ENCODE data around the gene MYF6. TPM values are rescaled to one million over a fixed set of nuclear protein-coding genes. Genes with fewer than 3 reads are reported as not detected.
"Not testable (repeated sequence)": the region's sequence is repeated elsewhere in the genome, so short reads cannot be mapped to it uniquely, and the experiment has no call there.

MYF6 gene
- not detected for polyA plus RNA-seq

GRCh38 chr12:80707126-80707829 is at the start of gene MYF6:
Gene MYF6 (plus strand): TSS chr12:80707634. CDS start chr12:80707720, 86 bp downstream.
- H3K27me3 ChIP-seq (ENCODE audit: control insufficient read depth in 1 of 2, insufficient read depth in 2 of 2, low read length in 2 of 2): peaks cover 0 to 4% of the 10 kb centered on the region in 2 donors
- H3K9me3 ChIP-seq (ENCODE audit: control insufficient read depth in 2 of 2, insufficient read depth in 1 of 2, low read depth in 1 of 2, low read length in 1 of 2): no peaks in the 10 kb centered on the region
- H3K36me3 ChIP-seq (ENCODE audit: control insufficient read depth in 2 of 2, insufficient read depth in 2 of 2, low read length in 1 of 2): no peaks in the 10 kb centered on the region
- no peak within 1 kb of the TSS for H3K4me3 ChIP-seq (ENCODE audit: low read depth in 1 of 2, low read length in 2 of 2)
- WGBS, 2 donors: 63 to 67% methylated on average over 4 of the region's 4 CpGs
- H3K27ac ChIP-seq (ENCODE audit: low read depth in 2 of 2, low read length in 1 of 2): no peak within 1 kb of the TSS
- peaks cover 0 to 3% of the 10 kb centered on the region in 2 donors for H3K4me1 ChIP-seq (ENCODE audit: control insufficient read depth in 2 of 2, insufficient read depth in 2 of 2, low read length in 1 of 2)

DNA sequence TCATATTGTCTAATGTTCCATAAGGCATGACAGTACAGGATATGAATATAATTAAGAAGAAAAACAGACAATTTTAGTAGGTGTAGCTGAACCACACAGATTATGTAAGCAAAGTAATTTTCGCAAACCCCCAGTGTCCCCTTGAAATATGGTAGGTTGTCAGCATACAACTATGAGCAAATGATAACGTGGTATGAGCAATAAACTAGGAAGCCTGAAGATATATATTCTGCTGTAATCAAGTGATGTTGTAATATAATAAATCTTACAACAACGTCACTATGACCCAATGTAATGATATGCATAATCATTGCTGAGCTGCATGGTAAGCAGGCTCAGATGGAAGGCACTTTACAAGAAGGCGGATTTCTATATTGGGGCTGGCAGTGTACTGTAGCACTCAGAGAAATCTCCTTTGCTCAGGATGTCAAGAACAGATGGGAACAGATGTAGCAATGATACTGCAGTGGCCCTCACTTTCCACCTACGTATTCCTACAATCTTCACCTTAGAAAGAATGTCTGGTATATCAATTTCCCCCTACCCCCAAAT is 47.8 kb upstream of the MYF6 start:
- 77 to 79% methylated on average over 5 of the region's 5 CpGs for WGBS, 2 donors
- H3K4me3 ChIP-seq (ENCODE audit: low read depth in 1 of 2, low read length in 2 of 2): no peak overlapping the region
- no peaks in the 10 kb centered on the region for H3K36me3 ChIP-seq (ENCODE audit: control insufficient read depth in 2 of 2, insufficient read depth in 2 of 2, low read length in 1 of 2)
- no peaks in the 10 kb centered on the region for H3K4me1 ChIP-seq (ENCODE audit: control insufficient read depth in 2 of 2, insufficient read depth in 2 of 2, low read length in 1 of 2)
- no peaks in the 10 kb centered on the region for H3K27me3 ChIP-seq (ENCODE audit: control insufficient read depth in 1 of 2, insufficient read depth in 2 of 2, low read length in 2 of 2)
- H3K9me3 ChIP-seq (ENCODE audit: control insufficient read depth in 2 of 2, insufficient read depth in 1 of 2, low read depth in 1 of 2, low read length in 1 of 2): no peaks in the 10 kb centered on the region
- H3K27ac ChIP-seq (ENCODE audit: low read depth in 2 of 2, low read length in 1 of 2): no peak overlapping the region

DNA sequence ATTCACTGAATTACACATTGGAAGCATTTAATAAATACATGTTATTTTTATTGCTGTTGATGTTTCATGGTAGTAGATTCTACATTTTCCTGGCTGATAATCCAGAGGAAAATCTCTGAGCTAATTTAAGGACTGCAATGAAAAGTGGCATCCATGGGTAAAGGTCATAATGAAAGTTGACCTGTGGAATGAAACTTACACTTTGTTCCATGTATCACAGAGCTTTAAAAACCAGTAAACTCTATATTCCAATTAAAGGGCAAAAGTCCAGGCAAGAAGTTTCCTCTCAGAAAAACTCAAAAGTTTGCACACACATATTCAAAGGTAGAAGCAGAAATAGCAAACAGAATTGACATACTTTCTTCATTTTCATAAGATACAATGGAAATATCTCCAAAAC is 44.8 kb upstream of the MYF6 start:
- no peaks in the 10 kb centered on the region for H3K36me3 ChIP-seq (ENCODE audit: control insufficient read depth in 2 of 2, insufficient read depth in 2 of 2, low read length in 1 of 2)
- H3K4me1 ChIP-seq (ENCODE audit: control insufficient read depth in 2 of 2, insufficient read depth in 2 of 2, low read length in 1 of 2): no peaks in the 10 kb centered on the region
- no peak overlapping the region for H3K27ac ChIP-seq (ENCODE audit: low read depth in 2 of 2, low read length in 1 of 2)
- H3K4me3 ChIP-seq (ENCODE audit: low read depth in 1 of 2, low read length in 2 of 2): no peak overlapping the region
- H3K9me3 ChIP-seq (ENCODE audit: control insufficient read depth in 2 of 2, insufficient read depth in 1 of 2, low read depth in 1 of 2, low read length in 1 of 2): no peaks in the 10 kb centered on the region
- H3K27me3 ChIP-seq (ENCODE audit: control insufficient read depth in 1 of 2, insufficient read depth in 2 of 2, low read length in 2 of 2): no peaks in the 10 kb centered on the region

DNA sequence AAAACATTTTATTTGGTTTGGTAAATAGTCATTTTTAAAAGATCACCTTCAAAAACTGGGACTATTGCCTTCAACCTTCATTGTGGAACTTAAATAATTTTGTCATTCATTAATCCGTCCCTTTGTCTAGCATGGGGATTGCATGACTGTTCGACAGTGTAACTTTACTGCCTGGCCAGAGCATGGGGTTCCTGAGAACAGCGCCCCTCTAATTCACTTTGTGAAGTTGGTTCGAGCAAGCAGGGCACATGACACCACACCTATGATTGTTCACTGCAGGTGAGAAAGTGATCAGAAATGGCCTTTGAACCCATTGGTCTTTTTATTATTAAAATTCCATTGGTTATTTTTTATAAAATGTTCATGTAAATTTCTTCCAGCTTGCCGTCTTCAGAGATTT is 37.2 kb upstream of the MYF6 start:
- Histone ChIP-seq H3K4me3 (ENCODE audit: low read depth in 1 of 2, low read length in 2 of 2) (no peak overlapping the region), H3K4me1 (ENCODE audit: control insufficient read depth in 2 of 2, insufficient read depth in 2 of 2, low read length in 1 of 2) (no peaks in the 10 kb centered on the region), H3K36me3 (ENCODE audit: control insufficient read depth in 2 of 2, insufficient read depth in 2 of 2, low read length in 1 of 2) (no peaks in the 10 kb centered on the region), H3K9me3 (ENCODE audit: control insufficient read depth in 2 of 2, insufficient read depth in 1 of 2, low read depth in 1 of 2, low read length in 1 of 2) (no peaks in the 10 kb centered on the region), H3K27me3 (ENCODE audit: control insufficient read depth in 1 of 2, insufficient read depth in 2 of 2, low read length in 2 of 2) (no peaks in the 10 kb centered on the region), H3K27ac (ENCODE audit: low read depth in 2 of 2, low read length in 1 of 2) (no peak overlapping the region)
- 60 to 67% methylated on average over 5 of the region's 5 CpGs for WGBS, 2 donors

- H3K27ac ChIP-seq (ENCODE audit: low read depth in 2 of 2, low read length in 1 of 2); H3K36me3 ChIP-seq (ENCODE audit: control insufficient read depth in 2 of 2, insufficient read depth in 2 of 2, low read length in 1 of 2); H3K27me3 ChIP-seq (ENCODE audit: control insufficient read depth in 1 of 2, insufficient read depth in 2 of 2, low read length in 2 of 2); H3K4me1 ChIP-seq (ENCODE audit: control insufficient read depth in 2 of 2, insufficient read depth in 2 of 2, low read length in 1 of 2); H3K4me3 ChIP-seq (ENCODE audit: low read depth in 1 of 2, low read length in 2 of 2); H3K9me3 ChIP-seq (ENCODE audit: control insufficient read depth in 2 of 2, insufficient read depth in 1 of 2, low read depth in 1 of 2, low read length in 1 of 2): not testable (repeated sequence)
- WGBS, 2 donors: 89 to 92% methylated on average over 13 of the region's 13 CpGs
These were observed 31.3 kb upstream of the MYF6 start for GRCh38 chr12:80676042-80676636.

DNA sequence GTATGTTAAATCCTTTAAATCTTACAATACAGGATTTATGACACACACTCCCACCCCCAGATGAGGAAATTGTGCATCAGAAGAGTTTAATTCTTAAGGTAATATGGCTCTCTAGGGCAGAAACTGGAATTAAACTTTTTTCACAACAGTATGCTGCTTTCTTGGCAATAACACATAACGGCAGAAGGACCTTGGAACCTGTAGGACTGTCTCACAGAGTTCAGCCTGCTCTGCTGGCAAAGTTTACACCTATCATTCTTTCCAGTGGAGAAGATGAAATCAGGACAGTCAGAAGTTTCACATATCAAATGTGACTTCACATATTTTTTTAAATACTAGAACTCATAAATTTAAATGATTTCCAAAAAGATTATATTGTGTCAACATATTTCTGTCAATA is 30.6 kb upstream of the MYF6 start:
- Histone ChIP-seq H3K27me3 (ENCODE audit: control insufficient read depth in 1 of 2, insufficient read depth in 2 of 2, low read length in 2 of 2) (no peaks in the 10 kb centered on the region), H3K4me1 (ENCODE audit: control insufficient read depth in 2 of 2, insufficient read depth in 2 of 2, low read length in 1 of 2) (no peaks in the 10 kb centered on the region), H3K9me3 (ENCODE audit: control insufficient read depth in 2 of 2, insufficient read depth in 1 of 2, low read depth in 1 of 2, low read length in 1 of 2) (no peaks in the 10 kb centered on the region), H3K4me3 (ENCODE audit: low read depth in 1 of 2, low read length in 2 of 2) (no peak overlapping the region), H3K36me3 (ENCODE audit: control insufficient read depth in 2 of 2, insufficient read depth in 2 of 2, low read length in 1 of 2) (no peaks in the 10 kb centered on the region), H3K27ac (ENCODE audit: low read depth in 2 of 2, low read length in 1 of 2) (no peak overlapping the region)
- 62 to 83% methylated on average over 1 of the region's 1 CpG for WGBS, 2 donors

- H3K4me1 ChIP-seq (ENCODE audit: control insufficient read depth in 2 of 2, insufficient read depth in 2 of 2, low read length in 1 of 2): no peaks in the 10 kb centered on the region
- H3K4me3 ChIP-seq (ENCODE audit: low read depth in 1 of 2, low read length in 2 of 2): no peak overlapping the region
- no peaks in the 10 kb centered on the region for H3K27me3 ChIP-seq (ENCODE audit: control insufficient read depth in 1 of 2, insufficient read depth in 2 of 2, low read length in 2 of 2)
- H3K9me3 ChIP-seq (ENCODE audit: control insufficient read depth in 2 of 2, insufficient read depth in 1 of 2, low read depth in 1 of 2, low read length in 1 of 2): no peaks in the 10 kb centered on the region
- 95 to 96% methylated on average over 1 of the region's 1 CpG for WGBS, 2 donors
- no peaks in the 10 kb centered on the region for H3K36me3 ChIP-seq (ENCODE audit: control insufficient read depth in 2 of 2, insufficient read depth in 2 of 2, low read length in 1 of 2)
- no peak overlapping the region for H3K27ac ChIP-seq (ENCODE audit: low read depth in 2 of 2, low read length in 1 of 2)
These were observed 29.4 kb upstream of the MYF6 start for GRCh38 chr12:80677994-80678393.

DNA sequence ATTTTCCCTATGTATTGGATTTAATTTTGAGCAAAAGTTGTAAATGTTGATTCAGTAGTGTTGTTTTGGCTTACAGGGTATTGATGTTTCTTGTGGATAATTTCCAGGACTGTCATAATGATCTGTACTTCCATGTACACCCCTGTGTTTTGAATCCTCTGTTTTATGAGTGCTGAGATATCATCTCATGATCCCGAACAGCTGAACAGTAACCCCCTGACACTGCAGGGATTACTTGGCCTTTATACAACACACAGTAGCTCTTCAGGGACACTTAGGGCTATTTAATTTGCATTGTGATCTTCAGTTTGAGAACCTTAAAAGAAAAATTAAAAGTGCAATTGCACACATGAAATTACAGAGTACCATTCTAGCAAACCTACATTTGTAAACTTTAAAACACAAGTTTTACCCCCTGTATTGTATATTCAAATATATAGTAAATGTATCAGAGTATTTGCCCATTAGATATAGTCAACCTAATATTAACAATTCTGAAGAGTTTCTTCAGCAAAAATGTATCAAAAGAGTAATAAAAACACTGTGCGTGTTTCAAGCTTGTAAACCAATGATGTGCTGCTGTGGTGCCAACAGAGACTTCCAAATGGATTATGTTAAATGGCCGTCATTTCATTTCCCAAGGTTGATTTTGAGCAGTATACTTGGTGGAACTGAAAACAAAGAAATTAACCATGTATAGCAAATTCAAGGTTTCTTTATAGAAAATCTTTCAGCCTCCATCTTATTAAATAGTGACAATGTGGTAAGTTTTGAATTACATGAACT is 27.9 kb upstream of the MYF6 start:
- no peaks in the 10 kb centered on the region for H3K36me3 ChIP-seq (ENCODE audit: control insufficient read depth in 2 of 2, insufficient read depth in 2 of 2, low read length in 1 of 2)
- H3K27ac ChIP-seq (ENCODE audit: low read depth in 2 of 2, low read length in 1 of 2): no peak overlapping the region
- no peaks in the 10 kb centered on the region for H3K4me1 ChIP-seq (ENCODE audit: control insufficient read depth in 2 of 2, insufficient read depth in 2 of 2, low read length in 1 of 2)
- no peak overlapping the region for H3K4me3 ChIP-seq (ENCODE audit: low read depth in 1 of 2, low read length in 2 of 2)
- WGBS, 2 donors: 82 to 90% methylated on average over 3 of the region's 3 CpGs
- no peaks in the 10 kb centered on the region for H3K27me3 ChIP-seq (ENCODE audit: control insufficient read depth in 1 of 2, insufficient read depth in 2 of 2, low read length in 2 of 2)
- no peaks in the 10 kb centered on the region for H3K9me3 ChIP-seq (ENCODE audit: control insufficient read depth in 2 of 2, insufficient read depth in 1 of 2, low read depth in 1 of 2, low read length in 1 of 2)

GRCh38 chr12:80681287-80681686 is 26.1 kb upstream of the MYF6 start:
- WGBS, 2 donors: 68 to 77% methylated on average over 2 of the region's 2 CpGs
- H3K4me3 ChIP-seq (ENCODE audit: low read depth in 1 of 2, low read length in 2 of 2): no peak overlapping the region
- no peaks in the 10 kb centered on the region for H3K27me3 ChIP-seq (ENCODE audit: control insufficient read depth in 1 of 2, insufficient read depth in 2 of 2, low read length in 2 of 2)
- H3K27ac ChIP-seq (ENCODE audit: low read depth in 2 of 2, low read length in 1 of 2): no peak overlapping the region
- no peaks in the 10 kb centered on the region for H3K36me3 ChIP-seq (ENCODE audit: control insufficient read depth in 2 of 2, insufficient read depth in 2 of 2, low read length in 1 of 2)
- no peaks in the 10 kb centered on the region for H3K9me3 ChIP-seq (ENCODE audit: control insufficient read depth in 2 of 2, insufficient read depth in 1 of 2, low read depth in 1 of 2, low read length in 1 of 2)
- no peaks in the 10 kb centered on the region for H3K4me1 ChIP-seq (ENCODE audit: control insufficient read depth in 2 of 2, insufficient read depth in 2 of 2, low read length in 1 of 2)

Measured in esophagus (tissue), 2 donors.